BLaER1 treated with 17β-estradiol and CSF1 and Interleukin-3, amounts not matched to agents 10 nM and 100 nM (cell line): ENCODE measurements around the gene ZNF491.
A peak's percentile ranks its signal among the peaks of the same experiment; 100 is the strongest.
"Not testable (repeated sequence)": the region's sequence is repeated elsewhere in the genome, so short reads cannot be mapped to it uniquely, and the experiment has no call there.

ENCODE experiments used
- H3K27ac ChIP-seq, 11 experiments: shearing (Covaris generic); formaldehyde crosslinking; 2 replicates each; pipeline ENCODE4 v1.8.1; 2022
- H3K27me3 ChIP-seq, 11 experiments: shearing (Covaris generic); formaldehyde crosslinking; 2 replicates each; pipeline ENCODE4 v1.8.1; 2022
- H3K36me3 ChIP-seq, 11 experiments: shearing (Covaris generic); formaldehyde crosslinking; 2 replicates each; pipeline ENCODE4 v1.8.1; 2022
- H3K4me1 ChIP-seq, 10 experiments: shearing (Covaris generic); formaldehyde crosslinking; 2 replicates each; pipeline ENCODE4 v1.8.1; 2022
- H3K4me2 ChIP-seq, 11 experiments: shearing (Covaris generic); formaldehyde crosslinking; 2 replicates each; pipeline ENCODE4 v1.8.1; 2022
- H3K4me3 ChIP-seq, 10 experiments: shearing (Covaris generic); formaldehyde crosslinking; 2 replicates each; pipeline ENCODE4 v1.8.1; 2022
- H3K9ac ChIP-seq, 11 experiments: shearing (Covaris generic); formaldehyde crosslinking; 2 replicates each; pipeline ENCODE4 v1.8.1; 2022
- H3K9me3 ChIP-seq, 11 experiments: shearing (Covaris generic); formaldehyde crosslinking; replicated peaks in 1 of 11; 2 replicates each; pipeline ENCODE4 v1.8.1; 2022
- H4K20me1 ChIP-seq, 11 experiments: shearing (Covaris generic); formaldehyde crosslinking; 2 replicates each; pipeline ENCODE4 v1.8.1; 2022
- Cebpa-rat ChIP-seq, 11 experiments: shearing (Covaris generic); IDR thresholded peaks; 2 replicates each; pipeline ENCODE4 v1.8.1; 2022

ZNF491 gene

GRCh38 chr19:11848594-11849469 lies 50.5 kb downstream of the ZNF491 start, which contains the start of gene ZNF439:
ZNF439 (plus strand) TSS chr19:11848726; CDS start chr19:11848868, 142 bp downstream.
- Histone ChIP-seq H3K9ac (peak within 1 kb of the TSS; percentile 78 to 95 (median 85)), H3K4me2 (peak within 1 kb of the TSS; percentile 73 to 90 (median 86)), H3K36me3 (peaks cover 28 to 38% (median 35%) of the 10 kb centered on the region in 11 experiments), H3K27ac (peak within 1 kb of the TSS; percentile 54 to 97 (median 90); a peak in 21 of 22 replicates), H3K27me3 (no peaks in the 10 kb centered on the region), H4K20me1 (peaks cover 0 to 9% (median 6%) of the 10 kb centered on the region in 11 experiments; a peak in 8 of 22 replicates), H3K4me3 (peak within 1 kb of the TSS; percentile 72 to 91 (median 78)), H3K9me3 (peaks cover 34 to 51% (median 35%) of the 10 kb centered on the region in 11 experiments), H3K4me1 (peaks cover 23 to 28% (median 25%) of the 10 kb centered on the region in 10 experiments)
- no peak for TF ChIP-seq Cebpa-rat (IDR thresholded peaks at IDR 0.05)

- Histone ChIP-seq H3K4me3 (peak overlapping the region; percentile 72 to 91 (median 78); a peak in 19 of 20 replicates), H3K9me3 (peaks cover 48 to 57% (median 50%) of the 10 kb centered on the region in 11 experiments), H3K4me2 (peak overlapping the region; percentile 73 to 90 (median 86)), H3K4me1 (peaks cover 23 to 28% (median 25%) of the 10 kb centered on the region in 10 experiments), H3K9ac (peak overlapping the region in 9 of 11 experiments; percentile 78 to 95 (median 85); a peak in 15 of 22 replicates), H3K27ac (peak overlapping the region in 7 of 11 experiments; percentile 7 to 97 (median 91); a peak in 11 of 22 replicates), H3K36me3 (peaks cover 43 to 52% (median 49%) of the 10 kb centered on the region in 11 experiments)
- H4K20me1 ChIP-seq, H3K27me3 ChIP-seq: not testable (repeated sequence)
Measured at GRCh38 chr19:11850289-11850688, 52.0 kb downstream of the ZNF491 start.

- no peak overlapping the region for H3K27ac ChIP-seq
- peaks cover 78 to 85% (median 80%) of the 10 kb centered on the region in 11 experiments for H3K9me3 ChIP-seq
- TF ChIP-seq Cebpa-rat (IDR thresholded peaks at IDR 0.05): no peak
Measured at GRCh38 chr19:11853358-11853757, 55.0 kb downstream of the ZNF491 start.

GRCh38 chr19:11856596-11857250 lies 58.4 kb downstream of the ZNF491 start:
- H3K4me2 ChIP-seq: no peak overlapping the region
- H3K9me3 ChIP-seq: peaks cover 100% of the 10 kb centered on the region in 11 experiments
- no peak overlapping the region for H3K9ac ChIP-seq
- H3K27me3 ChIP-seq: no peaks in the 10 kb centered on the region
- no peaks in the 10 kb centered on the region for H4K20me1 ChIP-seq
- no peak overlapping the region for H3K27ac ChIP-seq
- H3K4me3 ChIP-seq: 0 out of 20 replicates have a peak overlapping the region, but pooled peaks of 1 of the 10 experiments have one; percentile 4
- TF ChIP-seq Cebpa-rat (IDR thresholded peaks at IDR 0.05): peak in 1 of 11 experiments; percentile 15; a peak in 1 of 22 replicates
- H3K36me3 ChIP-seq: peaks cover 98 to 100% (median 100%) of the 10 kb centered on the region in 11 experiments
- H3K4me1 ChIP-seq: no peaks in the 10 kb centered on the region

More at GRCh38 chr19:11853358-11853757, 55.0 kb downstream of the ZNF491 start:
- Histone ChIP-seq H3K36me3 (peaks cover 72 to 82% (median 80%) of the 10 kb centered on the region in 11 experiments), H3K27me3 (no peaks in the 10 kb centered on the region), H3K9ac (no peak overlapping the region), H3K4me3 (peak overlapping the region in 7 of 10 experiments; percentile 2 to 75 (median 28); a peak in 7 of 20 replicates), H4K20me1 (peaks cover 0 to 9% (median 6%) of the 10 kb centered on the region in 11 experiments; a peak in 8 of 22 replicates), H3K4me2 (no peak overlapping the region), H3K4me1 (peaks cover 16 to 21% (median 18%) of the 10 kb centered on the region in 10 experiments)
